Right forelimb (tissue), 1 donor: ENCODE measurements around the gene STAG3.
"Not testable (repeated sequence)": the region's sequence is repeated elsewhere in the genome, so short reads cannot be mapped to it uniquely, and the experiment has no call there.

ENCODE experiments used
- DNase-seq: peaks from one replicate; pipeline ENCODE4 v3.0.0-alpha.2; 2018

STAG3 gene

DNA sequence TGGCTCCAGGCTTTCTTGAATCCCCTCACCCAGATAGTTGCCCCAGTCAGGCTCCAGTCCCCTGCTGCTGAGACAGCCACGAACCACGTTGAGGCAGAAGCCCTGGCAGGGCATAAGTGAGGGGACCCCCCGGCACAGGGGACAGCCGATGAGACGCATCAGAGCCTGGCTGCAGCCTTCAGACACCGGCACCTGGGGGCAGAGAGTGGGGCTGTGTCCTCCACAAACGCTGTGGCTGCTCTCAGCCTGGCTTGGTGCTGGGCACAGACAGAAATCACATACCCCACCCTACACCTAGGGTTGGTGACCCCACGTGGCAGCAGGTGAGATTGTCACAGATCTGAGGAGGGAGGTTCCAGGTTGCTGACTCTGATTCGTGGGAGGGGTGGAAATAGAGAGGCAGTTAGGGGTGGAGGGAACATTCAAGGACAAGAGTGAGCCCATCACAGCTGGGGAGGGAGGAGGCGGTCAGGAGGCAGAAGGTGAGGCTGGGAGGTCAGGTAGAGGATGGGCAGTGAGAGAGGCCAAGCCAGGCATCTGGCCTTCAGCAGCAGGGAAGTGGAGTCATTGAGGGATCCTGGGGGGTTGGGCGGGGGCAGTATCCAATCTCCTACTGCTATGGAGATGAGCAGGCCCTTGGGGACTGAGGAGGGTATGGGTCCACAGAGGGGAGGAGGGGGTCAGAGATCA lies 3.8 kb upstream of the STAG3 start:
- no peak for DNase-seq

GRCh38 chr7:100174582-100174981 lies 3.1 kb upstream of the STAG3 start:
- no peak for DNase-seq

- no peak for DNase-seq
Measured at GRCh38 chr7:100175296-100175935, 2.3 kb upstream of the STAG3 start.

GRCh38 chr7:100176096-100177044 lies 1.3 kb upstream of the STAG3 start:
- DNase-seq = no peak

GRCh38 chr7:100180084-100180483 lies 2.4 kb downstream of the STAG3 start:
- DNase-seq = not testable (repeated sequence)

- not testable (repeated sequence) for DNase-seq
Measured at GRCh38 chr7:100182616-100183015, 4.9 kb downstream of the STAG3 start.

DNA sequence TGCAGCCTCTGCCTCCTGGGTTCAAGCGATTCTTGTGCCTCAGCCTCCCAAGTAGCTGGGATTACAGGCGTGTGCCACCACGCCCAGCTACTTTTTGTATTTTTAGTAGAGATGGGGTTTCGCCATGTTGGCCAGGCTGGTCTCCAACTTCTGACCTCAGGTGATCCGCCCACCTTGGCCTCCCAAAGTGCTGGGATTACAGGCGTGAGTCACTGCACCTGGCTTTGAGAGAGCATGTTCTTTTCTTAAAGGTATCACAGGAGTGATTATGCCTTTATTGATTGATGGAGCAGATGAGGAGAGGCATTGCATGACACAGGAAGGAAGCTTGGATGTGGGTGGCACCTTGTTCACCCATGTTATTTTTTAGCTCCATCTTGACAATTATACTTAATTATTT lies 5.4 kb downstream of the STAG3 start:
- DNase-seq = not testable (repeated sequence)

GRCh38 chr7:100185726-100186125 lies 8.0 kb downstream of the STAG3 start:
- DNase-seq = no peak

- DNase-seq = no peak
Measured at GRCh38 chr7:100189061-100189460, 11.3 kb downstream of the STAG3 start.

DNA sequence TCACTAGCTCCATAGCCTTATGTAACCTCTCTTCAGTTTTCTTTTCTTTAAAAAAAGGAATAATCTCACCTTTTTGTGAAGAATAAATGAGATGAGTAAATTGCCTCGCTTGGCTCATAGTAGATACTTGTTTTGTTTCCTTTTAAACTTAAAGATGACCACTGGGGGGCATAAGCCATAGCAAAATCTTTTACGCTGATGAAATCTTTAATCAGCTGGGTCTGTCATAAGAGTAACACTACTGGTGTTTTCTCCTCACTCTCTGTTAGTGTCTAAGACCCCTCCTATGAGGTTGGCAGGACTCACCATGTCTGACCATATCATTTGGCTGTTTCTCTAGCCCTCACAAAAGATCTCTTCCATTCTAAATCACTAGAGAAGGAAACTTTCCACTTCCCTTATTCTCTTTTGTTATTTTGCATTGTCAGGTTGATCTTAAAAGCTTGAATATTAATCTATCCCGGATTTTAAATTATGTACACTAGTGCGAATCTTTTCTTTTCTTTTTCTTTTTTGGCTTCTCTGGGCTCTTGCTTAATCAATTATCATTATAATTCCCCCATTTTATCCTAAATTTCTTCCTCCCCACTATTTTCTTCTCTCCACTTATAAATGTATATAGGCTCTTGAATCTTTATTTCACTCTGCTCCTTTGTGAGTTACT lies 12.5 kb downstream of the STAG3 start:
- no peak for DNase-seq

- no peak for DNase-seq
Measured at GRCh38 chr7:100191775-100192174, 14.1 kb downstream of the STAG3 start.

GRCh38 chr7:100192281-100192862 lies 14.7 kb downstream of the STAG3 start:
- DNase-seq = not testable (repeated sequence)

GRCh38 chr7:100192969-100193368 lies 15.3 kb downstream of the STAG3 start:
- DNase-seq = no peak

DNA sequence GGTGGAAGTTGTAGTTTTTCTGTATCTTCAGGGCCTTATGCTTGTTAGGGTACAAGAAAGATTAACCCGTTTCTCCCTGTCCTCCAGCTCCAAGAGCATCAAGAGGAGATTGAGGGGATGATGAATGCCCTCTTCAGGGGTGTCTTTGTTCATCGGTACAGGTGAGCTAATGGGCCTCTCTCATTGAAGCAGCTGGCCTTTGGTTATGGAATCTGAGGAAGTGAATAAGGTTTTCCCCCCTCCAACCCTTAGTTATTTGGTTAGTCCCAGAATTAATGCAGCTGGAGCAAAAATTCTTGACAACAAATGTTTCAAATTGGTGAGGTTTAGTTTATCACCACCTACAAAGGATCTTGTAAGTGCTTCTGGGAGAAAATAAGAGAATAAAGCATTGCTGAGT lies 17.5 kb downstream of the STAG3 start:
- DNase-seq = no peak

- not testable (repeated sequence) for DNase-seq
Measured at GRCh38 chr7:100195901-100196322, 18.2 kb downstream of the STAG3 start.

GRCh38 chr7:100198266-100198665 lies 20.5 kb downstream of the STAG3 start:
- DNase-seq = no peak

- DNase-seq = no peak
Measured at GRCh38 chr7:100200693-100201092, 23.0 kb downstream of the STAG3 start.

GRCh38 chr7:100204454-100204853 lies 26.7 kb downstream of the STAG3 start:
- DNase-seq = no peak

GRCh38 chr7:100208911-100209408 lies 31.2 kb downstream of the STAG3 start:
- no peak for DNase-seq

GRCh38 chr7:100209493-100209892 lies 31.8 kb downstream of the STAG3 start:
- no peak for DNase-seq

GRCh38 chr7:100210805-100211204 lies 33.1 kb downstream of the STAG3 start:
- DNase-seq = no peak

DNA sequence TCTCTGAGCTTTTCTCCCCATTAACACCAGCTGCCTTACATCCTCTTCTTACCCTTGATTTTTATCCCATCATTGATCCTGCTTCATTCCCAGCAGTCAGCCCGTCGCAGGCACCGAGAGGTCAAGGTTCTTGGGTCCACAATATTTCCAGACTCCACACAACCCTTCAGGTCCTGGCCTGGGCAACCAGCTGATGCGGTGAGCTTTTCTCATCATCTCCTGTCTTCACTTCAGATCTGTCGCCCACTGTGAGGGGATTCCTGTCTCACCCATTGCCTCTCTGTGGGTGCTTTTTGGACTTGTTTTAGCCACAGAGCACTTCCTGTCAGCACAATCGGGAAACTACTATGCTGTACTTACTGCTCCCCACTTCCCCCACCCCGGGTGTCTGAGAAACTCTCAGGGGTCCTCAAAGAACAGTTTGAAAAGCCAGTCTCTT lies 33.6 kb downstream of the STAG3 start:
- no peak for DNase-seq
